C4-2B (cell line): Measurements from ENCODE around the gene URGCP.
"Not testable (repeated sequence)": the region's sequence is repeated elsewhere in the genome, so short reads cannot be mapped to it uniquely, and the experiment has no call there.

ENCODE experiments used
- H3K27ac ChIP-seq: fragments of 450-650 bp; 2 replicates; pipeline ENCODE4 v1.5.1; 2017
- CTCF ChIP-seq: fragments of 450-650 bp; conservative IDR thresholded peaks from 2 replicates; pipeline ENCODE4 v1.5.1; 2017; ENCODE audit warnings: mild to moderate bottlenecking
- ZFX ChIP-seq: fragments of 450-650 bp; IDR thresholded peaks from 2 replicates; pipeline ENCODE4 v1.6.1; 2017

The URGCP gene

GRCh38 chr7:43905209-43905946 lies 1.0 kb downstream of the URGCP start:
- no peak for TF ChIP-seq ZFX
- TF ChIP-seq CTCF = no peak
- peak overlapping the region; percentile 78 for H3K27ac ChIP-seq

- no peak for TF ChIP-seq CTCF
- TF ChIP-seq ZFX = no peak
- no peak overlapping the region for H3K27ac ChIP-seq
Measured at GRCh38 chr7:43904533-43905208, 1.7 kb downstream of the URGCP start.

GRCh38 chr7:43902542-43903054 lies 3.8 kb downstream of the URGCP start:
- no peak overlapping the region for H3K27ac ChIP-seq
- no peak for TF ChIP-seq CTCF
- no peak for TF ChIP-seq ZFX

- not testable (repeated sequence) for H3K27ac ChIP-seq
Measured at GRCh38 chr7:43898571-43898970, 7.8 kb downstream of the URGCP start.

- TF ChIP-seq CTCF = no peak
- TF ChIP-seq ZFX = no peak
- no peak overlapping the region for H3K27ac ChIP-seq
Measured at GRCh38 chr7:43895847-43896415, 10.5 kb downstream of the URGCP start.

GRCh38 chr7:43891069-43891955 lies 15.1 kb downstream of the URGCP start:
- H3K27ac ChIP-seq = peak overlapping the region; percentile 72
- no peak for TF ChIP-seq CTCF

- no peak for TF ChIP-seq CTCF
- no peak for TF ChIP-seq ZFX
- peak overlapping the region; percentile 72 for H3K27ac ChIP-seq
Measured at GRCh38 chr7:43890468-43890867, 15.9 kb downstream of the URGCP start.
